BLaER1 (cell line): ENCODE results near the gene EMILIN2.
"Not testable (repeated sequence)": the region's sequence is repeated elsewhere in the genome, so short reads cannot be mapped to it uniquely, and the experiment has no call there.

Source experiments
- H3K27ac ChIP-seq: shearing (Covaris generic); formaldehyde crosslinking; 2 replicates; pipeline ENCODE4 v1.8.1; 2022
- H3K27me3 ChIP-seq: shearing (Covaris generic); formaldehyde crosslinking; 2 replicates; pipeline ENCODE4 v1.8.1; 2022
- H3K36me3 ChIP-seq: shearing (Covaris generic); formaldehyde crosslinking; 2 replicates; pipeline ENCODE4 v1.8.1; 2022
- H3K4me1 ChIP-seq: shearing (Covaris generic); formaldehyde crosslinking; 2 replicates; pipeline ENCODE4 v1.8.1; 2022
- H3K4me2 ChIP-seq: shearing (Covaris generic); formaldehyde crosslinking; 2 replicates; pipeline ENCODE4 v1.8.1; 2022
- H3K4me3 ChIP-seq: shearing (Covaris generic); formaldehyde crosslinking; 2 replicates; pipeline ENCODE4 v1.8.1; 2022
- H3K9ac ChIP-seq: shearing (Covaris generic); formaldehyde crosslinking; 2 replicates; pipeline ENCODE4 v1.8.1; 2022
- H3K9me3 ChIP-seq: shearing (Covaris generic); formaldehyde crosslinking; 2 replicates; pipeline ENCODE4 v1.8.1; 2022
- H4K20me1 ChIP-seq: shearing (Covaris generic); formaldehyde crosslinking; 2 replicates; pipeline ENCODE4 v1.8.1; 2022
- Cebpa-rat ChIP-seq: shearing (Covaris generic); IDR thresholded peaks from 2 replicates; pipeline ENCODE4 v1.8.1; 2022

Gene EMILIN2

DNA sequence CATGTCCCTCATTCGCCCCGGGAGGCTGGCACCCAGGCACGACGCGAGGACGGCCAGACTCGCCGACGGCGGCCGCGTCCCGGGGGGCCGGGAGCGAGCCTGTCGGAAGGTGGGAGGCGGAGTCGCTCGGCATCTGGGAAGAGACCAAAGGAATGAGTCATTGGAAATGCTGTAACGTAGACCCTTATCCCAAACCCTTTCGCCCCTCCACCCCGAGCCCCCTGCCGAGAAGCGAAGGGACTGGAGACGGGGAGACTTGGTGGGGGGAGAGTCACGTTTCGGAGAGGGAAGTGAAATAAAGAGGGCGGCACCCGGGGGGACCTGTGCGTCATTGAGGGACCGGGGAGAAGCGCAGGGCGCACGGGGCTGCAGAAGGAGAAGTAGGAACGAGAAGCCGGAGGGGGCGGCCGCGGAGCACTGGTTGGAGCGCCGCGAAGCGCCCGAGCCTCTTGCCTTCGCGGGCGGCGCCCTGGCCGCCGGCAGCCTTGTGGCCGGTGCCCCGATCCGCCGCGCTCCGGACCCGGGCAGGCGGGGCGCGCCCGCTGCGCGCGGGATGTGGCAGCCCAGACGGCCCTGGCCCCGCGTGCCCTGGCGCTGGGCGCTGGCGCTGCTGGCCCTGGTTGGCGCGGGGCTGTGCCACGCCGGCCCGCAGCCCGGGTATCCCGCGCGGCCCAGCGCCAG, at the start of gene EMILIN2:
Gene EMILIN2, plus strand, starts transcription at position 371 of the 681 bp plus-strand sequence. Its CDS starts 183 bp downstream, at position 554.
- Histone ChIP-seq H3K27me3 (peaks cover 68% of the 10 kb centered on the region), H4K20me1 (peaks cover 29% of the 10 kb centered on the region), H3K9ac (0 out of 2 replicates have a peak within 1 kb of the TSS, but pooled peaks have one; percentile 8), H3K9me3 (no peaks in the 10 kb centered on the region), H3K4me2 (peak within 1 kb of the TSS; percentile 96), H3K4me3 (peak within 1 kb of the TSS; percentile 68), H3K4me1 (peaks cover 37% of the 10 kb centered on the region), H3K27ac (no peak within 1 kb of the TSS), H3K36me3 (no peaks in the 10 kb centered on the region)
- TF ChIP-seq Cebpa-rat = no peak

DNA sequence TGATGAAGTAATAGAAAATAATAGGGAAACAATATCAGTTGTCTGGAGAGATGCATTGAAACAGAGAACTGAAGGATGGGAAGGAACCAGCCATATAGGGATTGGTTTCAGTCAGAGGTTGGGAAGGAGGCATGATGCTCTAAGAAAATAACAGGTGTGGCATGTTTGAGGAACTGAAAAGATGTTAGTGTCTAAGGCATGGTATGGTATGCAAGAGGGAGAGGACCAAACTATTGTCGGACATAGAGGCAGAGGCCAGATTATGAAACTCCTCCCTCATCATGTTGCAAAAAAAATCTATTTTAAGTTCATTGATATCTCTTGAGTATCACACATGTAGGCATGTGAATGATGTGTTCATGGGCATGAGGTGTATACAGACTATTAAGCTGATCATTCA, 48.9 kb upstream of the EMILIN2 start:
- TF ChIP-seq Cebpa-rat = no peak
- Histone ChIP-seq H3K27ac (no peak overlapping the region), H3K9me3 (no peaks in the 10 kb centered on the region), H3K36me3 (peaks cover 83% of the 10 kb centered on the region), H4K20me1 (no peaks in the 10 kb centered on the region), H3K9ac (no peak overlapping the region), H3K4me2 (no peak overlapping the region), H3K4me1 (no peaks in the 10 kb centered on the region), H3K27me3 (no peaks in the 10 kb centered on the region), H3K4me3 (no peak overlapping the region)

DNA sequence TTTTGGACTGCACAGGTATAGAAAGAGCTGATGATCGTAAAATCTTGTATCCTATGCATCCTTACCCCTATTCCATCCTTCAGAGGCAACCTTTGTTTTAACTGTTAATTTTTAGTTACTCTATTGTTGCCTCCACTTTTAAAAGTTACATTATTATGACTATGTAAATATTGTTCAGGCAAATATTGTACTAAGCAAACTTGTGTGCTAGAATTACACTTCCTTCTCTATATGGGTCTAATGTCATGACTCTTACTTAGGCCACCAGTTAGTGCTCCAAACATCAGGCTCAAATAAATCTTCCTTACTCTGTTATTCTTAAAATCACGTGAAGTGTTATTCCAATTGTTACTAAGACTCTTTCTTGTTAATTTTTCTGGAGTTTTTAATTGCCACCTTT, 47.4 kb upstream of the EMILIN2 start:
- no peak for TF ChIP-seq Cebpa-rat
- no peaks in the 10 kb centered on the region for H4K20me1 ChIP-seq
- H3K36me3 ChIP-seq = peaks cover 81% of the 10 kb centered on the region
- no peaks in the 10 kb centered on the region for H3K27me3 ChIP-seq
- H3K9ac ChIP-seq = no peak overlapping the region
- no peaks in the 10 kb centered on the region for H3K4me1 ChIP-seq
- no peak overlapping the region for H3K27ac ChIP-seq
- no peaks in the 10 kb centered on the region for H3K9me3 ChIP-seq
- H3K4me3 ChIP-seq = no peak overlapping the region
- no peak overlapping the region for H3K4me2 ChIP-seq

DNA sequence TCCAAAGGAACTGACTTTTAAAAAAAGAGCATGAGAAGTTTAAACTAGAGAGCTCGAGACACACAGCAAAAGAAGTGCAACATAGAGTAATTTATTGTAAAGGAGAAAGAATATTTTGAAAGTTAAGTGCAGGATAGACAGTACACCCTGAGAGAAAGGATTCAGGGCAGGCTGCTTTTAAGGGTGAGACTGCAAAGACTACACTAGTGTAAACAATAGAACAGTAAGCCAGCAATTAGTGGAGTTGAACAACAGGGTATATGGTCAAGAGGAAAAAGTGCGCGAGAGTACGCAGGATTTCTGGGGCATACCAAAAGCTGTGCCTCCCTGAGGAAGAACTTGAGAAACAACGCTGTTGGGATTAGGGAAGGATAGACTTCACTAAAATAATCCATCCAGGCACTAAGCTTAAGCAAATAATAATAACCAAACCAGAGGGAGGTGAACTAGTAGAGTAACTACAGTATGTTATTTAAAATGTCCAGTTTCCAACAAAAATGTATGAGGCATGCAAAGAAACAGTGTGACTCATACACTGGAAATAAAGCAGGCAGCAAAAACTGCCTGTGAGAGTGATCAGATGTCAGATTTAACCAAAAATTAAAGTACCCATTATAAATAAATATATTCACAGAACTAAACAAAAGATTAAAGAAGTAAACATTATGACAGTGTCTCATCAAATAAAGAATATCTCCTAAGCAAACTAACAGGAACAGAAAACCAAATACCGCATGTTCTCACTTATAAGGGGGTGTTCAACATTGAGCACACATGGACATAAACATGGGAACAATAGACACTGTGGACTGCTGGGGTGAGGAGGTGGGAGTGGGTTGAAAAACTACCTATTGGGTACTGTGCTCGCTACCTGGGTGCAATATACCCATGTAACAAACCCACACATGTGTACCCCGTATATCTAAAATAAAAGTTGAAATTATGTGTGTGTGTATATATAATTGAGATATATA, 40.5 kb upstream of the EMILIN2 start:
- Histone ChIP-seq H3K4me3 (no peak overlapping the region), H3K27me3 (no peaks in the 10 kb centered on the region), H3K9ac (no peak overlapping the region), H4K20me1 (no peaks in the 10 kb centered on the region), H3K36me3 (peaks cover 28% of the 10 kb centered on the region), H3K27ac (no peak overlapping the region), H3K9me3 (peaks cover 26% of the 10 kb centered on the region), H3K4me1 (no peaks in the 10 kb centered on the region), H3K4me2 (no peak overlapping the region)
- TF ChIP-seq Cebpa-rat = no peak

DNA sequence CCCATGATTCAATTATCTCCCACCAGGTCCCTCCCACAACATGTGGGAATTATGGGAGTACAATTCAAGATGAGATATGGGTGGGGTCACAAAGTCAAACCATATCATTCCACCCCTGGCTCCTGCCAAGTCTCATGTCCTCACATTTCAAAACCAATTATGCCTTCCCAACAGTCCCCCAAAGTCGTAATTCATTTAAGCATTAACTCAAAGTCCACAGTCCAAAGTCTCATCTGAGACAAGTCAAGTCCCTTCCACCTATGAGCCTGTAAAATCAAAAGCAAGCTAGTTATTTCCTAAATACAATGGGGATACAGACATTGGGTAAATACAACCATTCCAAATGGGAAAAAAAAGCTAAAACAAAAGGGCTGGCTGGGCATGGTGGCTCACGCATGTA, 38.2 kb upstream of the EMILIN2 start:
- H3K4me3 ChIP-seq, H4K20me1 ChIP-seq, H3K4me2 ChIP-seq, H3K4me1 ChIP-seq, H3K27me3 ChIP-seq, H3K27ac ChIP-seq, H3K9ac ChIP-seq: not testable (repeated sequence)
- Histone ChIP-seq H3K36me3 (peaks cover 18% of the 10 kb centered on the region), H3K9me3 (peaks cover 36% of the 10 kb centered on the region)

DNA sequence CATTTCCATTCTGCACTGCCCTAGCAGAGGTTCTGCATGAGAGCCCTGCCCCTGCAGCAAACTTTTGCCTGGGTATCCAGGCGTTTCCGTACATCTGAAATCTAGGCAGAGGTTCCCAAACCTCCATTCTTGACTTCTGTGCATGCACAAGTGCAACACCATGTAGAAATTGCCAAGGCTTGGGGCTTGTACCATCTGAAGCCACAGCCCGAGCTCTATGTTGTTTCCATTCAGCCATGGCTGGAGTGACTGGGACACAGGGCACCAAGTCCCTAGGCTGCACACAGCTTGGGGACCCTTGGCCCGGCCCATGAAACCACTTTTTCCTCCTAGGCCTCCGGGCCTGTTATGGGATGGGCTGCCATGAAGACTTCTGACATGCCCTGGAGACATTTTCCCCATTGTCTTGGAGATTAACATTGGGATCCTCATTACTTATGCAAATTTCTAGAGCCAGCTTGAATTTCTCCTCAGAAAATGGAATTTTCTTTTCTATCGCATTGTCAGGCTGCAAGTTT, 37.1 kb upstream of the EMILIN2 start:
- H3K9me3 ChIP-seq = peaks cover 44% of the 10 kb centered on the region
- H3K4me2 ChIP-seq, H3K27me3 ChIP-seq, H4K20me1 ChIP-seq, H3K9ac ChIP-seq, H3K27ac ChIP-seq, H3K4me1 ChIP-seq, H3K4me3 ChIP-seq: not testable (repeated sequence)
- peaks cover 10% of the 10 kb centered on the region for H3K36me3 ChIP-seq

DNA sequence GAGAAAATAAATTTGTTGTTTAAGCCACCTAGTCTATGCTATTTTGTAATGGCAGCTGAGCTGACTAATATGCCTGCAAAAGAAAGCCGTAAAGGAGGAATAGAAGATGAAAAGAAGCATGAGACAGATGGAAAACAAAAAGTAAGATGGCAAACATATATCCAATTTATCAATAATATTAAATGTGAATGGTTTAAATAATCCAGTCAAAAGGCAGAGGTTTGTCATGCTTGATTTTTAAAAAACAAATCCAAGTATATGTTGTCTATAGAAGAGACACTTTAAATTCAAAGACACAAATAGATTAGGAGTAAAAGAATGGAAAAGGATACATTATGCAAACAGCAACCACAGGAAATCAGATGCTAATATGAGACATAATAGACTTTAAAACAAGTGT, 35.4 kb upstream of the EMILIN2 start:
- Histone ChIP-seq H3K9ac (no peak overlapping the region), H3K4me2 (no peak overlapping the region), H3K4me1 (no peaks in the 10 kb centered on the region), H3K9me3 (peaks cover 51% of the 10 kb centered on the region), H3K27ac (no peak overlapping the region), H3K4me3 (no peak overlapping the region), H4K20me1 (no peaks in the 10 kb centered on the region), H3K36me3 (no peaks in the 10 kb centered on the region), H3K27me3 (no peaks in the 10 kb centered on the region)
- TF ChIP-seq Cebpa-rat = no peak

DNA sequence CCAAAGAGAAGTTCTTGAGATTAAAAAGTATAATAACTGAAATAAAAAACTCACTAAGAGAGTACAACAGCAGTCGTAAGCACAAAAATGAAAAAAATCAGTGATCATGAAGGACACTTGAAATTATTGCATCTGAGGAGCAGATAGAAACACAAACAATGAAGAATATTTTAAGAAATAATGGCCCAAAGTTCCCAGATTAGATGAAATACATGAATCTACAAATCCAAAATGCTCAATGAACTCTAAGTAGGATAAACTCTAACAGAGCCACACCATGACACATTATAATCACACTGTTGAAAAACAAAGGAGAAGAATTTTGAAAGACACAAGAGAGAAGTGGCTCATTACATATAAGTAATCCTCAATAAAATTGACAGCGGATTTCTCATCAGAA, 31.9 kb upstream of the EMILIN2 start:
- Histone ChIP-seq H3K27me3 (no peaks in the 10 kb centered on the region), H3K4me1 (no peaks in the 10 kb centered on the region), H3K4me2 (no peak overlapping the region), H3K4me3 (no peak overlapping the region), H3K36me3 (no peaks in the 10 kb centered on the region), H3K27ac (no peak overlapping the region), H3K9me3 (peaks cover 41% of the 10 kb centered on the region), H3K9ac (no peak overlapping the region), H4K20me1 (no peaks in the 10 kb centered on the region)
- no peak for TF ChIP-seq Cebpa-rat

DNA sequence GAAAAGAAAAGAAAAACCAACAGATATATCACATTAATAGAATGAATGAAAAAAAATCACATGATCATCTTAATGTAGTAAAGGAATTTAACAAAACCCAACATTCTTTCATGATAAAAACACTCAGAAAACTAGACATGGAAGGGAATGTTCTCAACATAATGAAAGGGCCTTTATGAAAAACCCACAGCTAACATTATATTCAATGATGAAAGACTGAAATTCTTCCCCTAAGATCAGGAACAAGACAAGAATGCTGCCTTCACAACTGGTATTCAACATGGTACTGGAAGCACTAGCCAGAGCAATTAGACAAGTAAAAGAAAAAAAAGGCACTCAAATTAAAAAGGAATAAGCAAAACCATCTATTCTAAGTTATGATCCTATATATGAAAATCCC, 28.5 kb upstream of the EMILIN2 start:
- Histone ChIP-seq H3K9me3 (peaks cover 21% of the 10 kb centered on the region), H3K4me1 (no peaks in the 10 kb centered on the region), H3K27ac (no peak overlapping the region), H3K27me3 (no peaks in the 10 kb centered on the region), H4K20me1 (no peaks in the 10 kb centered on the region), H3K9ac (no peak overlapping the region), H3K4me3 (no peak overlapping the region), H3K4me2 (no peak overlapping the region), H3K36me3 (no peaks in the 10 kb centered on the region)
- no peak for TF ChIP-seq Cebpa-rat

DNA sequence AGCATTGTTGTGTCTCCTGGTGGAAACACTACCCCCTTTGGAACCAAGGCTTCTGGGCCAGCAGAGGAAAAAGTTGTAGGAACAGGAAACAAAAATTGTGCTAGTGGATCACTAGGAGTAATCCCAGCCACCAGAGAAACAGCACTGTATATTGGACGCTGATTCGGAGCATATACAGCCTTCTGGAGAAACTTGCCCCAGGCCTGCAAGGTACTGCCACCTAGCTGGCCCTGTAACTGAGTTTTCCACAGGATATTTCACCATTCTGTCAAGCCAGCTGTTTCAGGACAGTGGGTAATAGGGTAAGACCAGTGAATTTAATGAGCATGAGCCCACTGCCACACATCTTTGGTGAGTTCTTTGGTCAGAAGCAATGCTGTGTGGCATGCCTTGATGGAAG, 25.1 kb upstream of the EMILIN2 start:
- Histone ChIP-seq H3K9ac (no peak overlapping the region), H3K27me3 (no peaks in the 10 kb centered on the region), H3K4me2 (no peak overlapping the region), H3K36me3 (no peaks in the 10 kb centered on the region), H3K4me3 (no peak overlapping the region), H3K4me1 (no peaks in the 10 kb centered on the region), H4K20me1 (no peaks in the 10 kb centered on the region), H3K27ac (no peak overlapping the region), H3K9me3 (peaks cover 3% of the 10 kb centered on the region)
- TF ChIP-seq Cebpa-rat = no peak
